NCI-H2171 treated with DMSO at 0.1 percent for 48 hours (cell line): ENCODE measurements around the gene BIRC7.
A peak's percentile ranks its signal among the peaks of the same experiment; 100 is the strongest.

Experiments
- DNase-seq: peaks from one replicate; lab custom pipeline; 2025; lab: John Stamatoyannopoulos, UW

BIRC7 gene

DNA sequence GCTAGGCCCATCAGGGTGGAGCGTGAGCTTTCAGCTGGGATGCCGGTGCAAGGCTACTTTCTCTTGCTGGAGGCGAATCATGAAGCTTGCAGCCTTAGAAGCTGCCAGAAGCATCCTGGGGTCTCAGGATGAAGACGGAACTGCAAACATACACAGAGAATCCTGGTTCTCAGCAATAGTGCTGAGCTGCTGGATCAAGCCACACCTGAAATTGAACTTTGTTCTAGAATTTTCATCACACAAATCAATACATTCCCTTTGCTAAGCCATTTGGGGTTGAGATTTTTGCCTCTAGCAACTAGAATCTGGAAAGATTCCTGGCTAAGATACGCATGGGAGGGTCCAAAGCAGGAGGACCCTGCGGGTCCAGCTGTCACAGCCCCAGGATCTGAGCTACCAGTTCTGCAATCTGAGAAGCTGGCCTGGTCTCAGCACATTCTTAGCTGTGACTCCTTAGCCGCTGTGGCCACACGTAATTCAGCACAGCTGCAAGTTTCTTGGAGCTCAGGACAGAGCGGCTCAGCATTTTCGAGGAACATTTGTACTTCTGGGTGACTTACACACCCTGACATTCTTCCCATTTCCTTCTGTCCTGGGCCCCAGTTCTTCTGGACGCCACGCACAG lies 30.3 kb downstream of the BIRC7 start:
- no peak for DNase-seq

DNA sequence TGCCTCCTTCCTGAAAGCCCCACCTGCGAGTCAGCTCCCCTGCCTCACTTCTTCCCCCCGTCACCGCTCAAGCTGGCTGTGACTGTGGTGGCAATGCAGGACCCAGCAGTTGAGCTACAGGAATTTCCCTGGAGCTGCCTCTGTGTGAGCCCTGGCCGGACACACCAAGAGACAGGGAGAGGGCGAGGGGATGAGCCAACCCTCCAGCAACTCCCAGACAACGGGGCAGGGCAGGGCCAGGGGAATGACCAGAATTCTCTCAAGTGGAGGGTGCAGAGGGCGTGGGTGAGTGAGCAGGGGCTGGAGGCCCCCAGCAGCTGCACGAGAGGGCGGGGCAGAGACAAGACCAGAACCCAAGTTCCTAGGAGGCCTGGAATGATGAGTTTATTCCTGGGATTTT lies 32.0 kb downstream of the BIRC7 start:
- DNase-seq, result no peak

GRCh38 chr20:63268256-63268655 lies 32.6 kb downstream of the BIRC7 start:
- DNase-seq, result peak; percentile 67

- peak; percentile 39 for DNase-seq
Measured at GRCh38 chr20:63268671-63269439, 33.1 kb downstream of the BIRC7 start.

DNA sequence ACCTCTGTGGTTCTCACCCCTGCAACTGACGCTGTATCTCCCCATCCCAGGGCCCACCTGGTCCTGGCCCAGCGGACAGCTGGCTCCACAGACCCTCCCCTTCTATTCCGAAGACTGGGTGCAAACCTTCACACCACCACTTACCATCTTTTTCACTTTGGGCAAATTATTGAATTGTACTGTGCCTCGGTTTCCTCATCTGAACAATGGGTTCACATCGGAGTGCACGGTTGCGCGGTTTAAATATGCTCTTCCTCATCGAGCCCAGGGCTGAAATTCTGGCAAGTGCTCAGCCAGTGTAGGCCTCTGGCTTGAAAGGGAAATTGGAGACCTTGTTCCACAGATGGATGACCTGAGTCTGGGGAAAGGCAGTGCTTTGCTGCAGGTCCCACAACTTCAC lies 34.0 kb downstream of the BIRC7 start:
- no peak for DNase-seq

DNA sequence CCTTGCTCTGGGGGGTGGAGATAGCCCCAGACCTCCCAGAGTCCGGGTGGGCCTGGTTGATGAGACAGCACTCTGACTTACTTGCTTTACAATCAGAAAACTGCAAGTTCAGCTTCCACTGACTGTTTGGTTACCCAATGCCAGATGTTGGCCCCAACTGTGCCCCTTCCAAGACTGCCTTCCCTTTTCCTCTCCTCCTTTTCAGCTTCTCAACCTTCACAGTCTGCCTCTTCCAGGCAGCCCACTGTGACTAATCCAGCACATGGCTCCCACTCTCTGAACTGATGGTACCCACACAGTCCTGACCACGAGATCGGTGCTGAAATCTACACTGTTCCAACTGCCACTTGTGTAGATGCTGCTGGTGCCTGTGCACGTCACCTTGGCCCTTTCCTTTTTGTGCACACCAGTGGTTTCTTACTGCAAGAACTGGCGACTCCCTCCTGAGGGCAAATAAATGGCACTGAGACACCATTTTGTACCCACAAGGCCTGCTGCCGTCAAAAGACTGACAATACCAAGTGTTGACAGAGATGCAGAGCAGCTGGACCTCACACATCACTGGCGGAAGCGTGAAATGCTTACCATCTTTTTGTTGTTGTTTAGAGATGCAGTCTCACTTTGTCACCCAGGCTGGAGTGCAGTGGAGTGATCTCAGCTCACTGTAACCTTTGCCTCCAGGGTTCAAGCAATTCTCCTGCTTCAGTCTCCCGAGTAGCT lies 35.1 kb downstream of the BIRC7 start:
- DNase-seq, result no peak

DNA sequence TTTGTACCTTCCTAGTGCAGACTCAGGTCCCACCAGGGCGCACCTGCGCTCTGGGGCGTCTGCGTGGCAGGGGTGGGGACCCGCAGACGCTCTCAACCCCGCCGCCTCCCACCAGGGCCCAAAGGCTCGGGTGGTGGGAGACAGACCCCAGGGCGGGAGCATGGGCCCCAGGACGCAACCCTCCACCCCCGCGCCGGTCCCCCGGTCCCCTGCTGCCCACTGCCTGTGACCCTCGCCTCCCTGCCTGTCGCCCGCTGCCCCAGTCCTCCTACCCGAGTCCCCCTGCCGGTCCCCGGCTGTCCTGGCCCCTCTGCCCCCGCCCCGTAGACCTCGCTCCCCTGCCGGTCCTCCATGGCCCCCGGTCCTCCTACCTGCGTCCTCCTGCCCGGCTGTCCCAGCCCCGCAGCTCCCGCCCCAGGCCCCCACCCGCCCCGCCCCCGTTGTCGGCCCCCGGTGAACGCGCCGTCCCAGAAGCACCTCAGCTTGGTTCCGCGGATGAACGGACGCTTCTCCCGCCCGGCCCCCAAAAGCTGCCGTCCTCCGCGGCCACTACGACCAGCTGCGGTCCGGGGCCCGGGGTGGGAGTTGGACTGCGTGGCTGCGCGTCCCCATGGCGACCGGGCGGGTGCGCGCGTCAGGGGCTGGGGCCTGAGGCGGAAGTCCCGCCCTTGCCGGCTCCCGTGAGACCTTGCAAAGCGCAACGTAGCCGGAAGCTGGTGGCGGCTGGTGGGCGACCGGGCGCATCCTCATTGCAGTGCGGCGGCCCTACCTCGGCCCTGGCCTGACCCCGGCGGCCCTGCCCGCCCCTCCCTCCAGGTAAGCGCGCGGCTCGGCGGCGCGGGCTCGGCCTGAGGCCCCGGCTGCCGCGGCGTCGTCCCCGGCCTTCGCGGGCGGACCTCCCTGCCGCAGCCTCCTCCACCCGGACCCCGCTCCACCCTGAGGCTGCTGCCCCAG lies 36.7 kb downstream of the BIRC7 start, which contains the start of gene ARFGAP1:
Gene ARFGAP1, plus strand, starts transcription at position 709 of the 954 bp plus-strand sequence. CDS start 2,768 bp downstream, outside the sequence.
- DNase-seq, result peak; percentile 87

DNA sequence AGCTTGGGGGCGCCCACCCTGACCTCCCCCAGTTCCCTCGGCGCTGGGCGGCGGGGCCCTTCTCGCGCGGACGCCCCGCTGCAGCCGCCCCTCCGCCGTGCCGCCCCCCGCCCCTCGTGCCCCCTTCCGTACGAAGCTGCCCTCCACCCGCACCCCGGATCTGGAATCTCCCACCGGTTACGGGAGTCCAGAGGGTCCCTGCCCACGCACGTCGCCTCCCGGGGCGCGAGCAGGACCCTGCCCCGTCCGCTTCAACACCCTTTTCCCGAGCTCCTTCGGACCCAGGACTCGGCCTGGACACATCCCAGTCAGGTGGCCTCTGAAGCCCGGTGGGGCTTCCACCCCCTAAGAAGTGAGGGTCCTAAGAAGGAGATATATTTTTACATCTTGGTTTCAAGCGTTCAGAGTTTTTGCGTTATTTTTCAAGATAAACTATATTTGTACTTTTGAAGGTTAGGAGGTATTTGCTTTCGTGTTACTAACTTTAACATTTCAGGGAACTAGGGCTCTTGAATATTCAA lies 37.4 kb downstream of the BIRC7 start:
- no peak for DNase-seq

DNA sequence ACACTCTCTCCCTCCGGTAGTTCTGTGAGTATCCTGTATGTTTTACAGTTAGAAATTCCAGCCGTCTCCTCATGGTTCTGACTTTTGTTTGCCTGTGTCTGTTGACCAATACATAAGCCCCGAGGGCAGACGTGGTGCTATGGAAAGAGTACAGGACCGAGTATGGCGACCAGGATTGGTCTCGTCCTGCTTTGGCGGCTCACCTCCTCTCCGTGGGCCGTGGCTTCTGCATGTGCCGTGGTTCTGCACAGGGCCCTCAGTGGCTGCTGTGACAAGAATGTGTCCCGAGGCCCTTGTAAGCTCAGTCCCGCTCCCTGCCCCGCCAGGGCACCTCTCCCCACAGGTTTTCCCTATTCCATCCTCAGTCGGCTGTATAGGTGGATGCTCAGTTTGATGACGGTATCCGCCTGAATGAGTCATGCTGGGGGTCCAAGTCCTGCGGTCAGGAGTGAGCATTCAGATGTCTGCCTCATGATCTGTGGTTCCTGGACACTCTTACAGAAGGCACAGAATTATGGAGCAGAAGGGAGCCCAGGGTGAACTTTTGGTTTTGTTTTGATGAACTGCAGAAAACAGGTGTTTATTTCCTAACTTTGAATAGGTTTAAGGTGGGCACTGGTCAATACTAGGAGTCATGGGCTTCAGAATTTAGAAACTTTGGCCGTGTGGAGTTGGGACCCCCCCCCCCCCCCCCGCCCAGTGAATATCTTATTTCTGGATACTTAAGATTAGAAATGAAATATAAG lies 38.1 kb downstream of the BIRC7 start:
- no peak for DNase-seq

GRCh38 chr20:63274381-63275228 lies 38.9 kb downstream of the BIRC7 start:
- no peak for DNase-seq

GRCh38 chr20:63275825-63276224 lies 40.1 kb downstream of the BIRC7 start:
- no peak for DNase-seq

GRCh38 chr20:63276956-63277355 lies 41.3 kb downstream of the BIRC7 start:
- DNase-seq, result no peak

GRCh38 chr20:63277466-63278272 lies 42.0 kb downstream of the BIRC7 start:
- no peak for DNase-seq

- no peak for DNase-seq
Measured at GRCh38 chr20:63278661-63279060, 43.0 kb downstream of the BIRC7 start.

DNA sequence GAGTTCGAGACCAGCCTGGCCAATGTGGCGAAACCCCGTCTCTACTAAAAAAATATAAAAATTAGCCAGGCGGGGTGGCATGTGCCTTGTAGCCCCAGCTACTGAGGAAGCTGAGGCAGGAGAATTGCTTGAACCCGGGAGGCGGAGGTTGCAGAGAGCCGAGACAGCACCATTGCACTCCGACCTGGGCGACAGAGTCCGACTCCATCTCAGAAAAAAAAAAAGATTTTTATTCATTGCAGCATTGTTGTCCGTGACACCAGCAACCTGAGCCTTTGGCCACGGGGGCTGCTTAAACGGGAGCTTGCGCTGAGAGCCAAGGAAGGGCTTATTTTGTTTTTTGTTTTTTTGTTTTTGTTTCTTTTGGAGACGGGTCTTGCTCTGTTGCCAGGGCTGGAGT lies 44.2 kb downstream of the BIRC7 start:
- DNase-seq, result no peak

GRCh38 chr20:63280371-63280770 lies 44.7 kb downstream of the BIRC7 start:
- DNase-seq, result no peak

DNA sequence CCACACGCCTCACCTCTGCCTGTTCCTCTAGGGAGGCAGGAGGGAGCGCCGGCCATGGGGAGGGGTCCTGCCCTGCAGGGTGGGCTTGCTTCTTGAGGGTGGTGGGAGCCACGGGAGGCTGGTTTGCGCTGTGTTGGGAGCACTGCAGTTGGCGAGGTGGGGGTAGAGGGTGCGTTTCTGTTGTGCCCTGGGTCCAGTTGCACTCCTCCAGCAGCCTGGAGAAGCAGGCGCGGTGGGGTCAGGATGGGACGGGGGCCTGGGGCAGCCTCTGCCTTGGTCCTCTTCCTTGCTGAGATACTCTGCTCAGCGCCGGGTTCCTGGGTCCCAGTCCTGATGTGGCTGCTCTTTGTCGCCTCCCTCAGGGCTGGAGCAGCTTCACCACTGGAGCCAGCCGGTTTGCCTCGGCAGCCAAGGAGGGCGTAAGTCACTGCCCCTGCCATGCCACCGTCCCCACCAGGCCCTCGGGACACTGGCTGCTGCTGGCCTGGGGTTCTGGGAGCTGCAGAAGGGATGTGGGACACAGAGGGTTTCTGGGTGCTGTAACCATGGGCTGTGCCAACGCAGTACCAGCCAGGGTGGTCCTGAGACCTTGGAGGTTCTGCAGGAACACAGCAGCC lies 45.3 kb downstream of the BIRC7 start:
- no peak for DNase-seq
